HG02763 (cell line): ENCODE measurements around the gene AFMID.
"Not testable (repeated sequence)": the region's sequence is repeated elsewhere in the genome, so short reads cannot be mapped to it uniquely, and the experiment has no call there.

Experiments
- ATAC-seq: cut with Tn5 transposase; IDR thresholded peaks from one replicate; pipeline ENCODE4 v1.9.1; 2021; ENCODE audit warnings: mild to moderate bottlenecking, moderate library complexity; ENCODE audit not compliant: unreplicated experiment

AFMID gene

GRCh38 chr17:78186692-78187595, at the start of gene AFMID, which contains the start of gene TK1:
TSS of gene AFMID (plus strand) at chr17:78187362. CDS start at chr17:78187371, 9 bp downstream.
TSS of gene TK1 (minus strand) at chr17:78187052. CDS start at chr17:78186994, 58 bp downstream.
- peak; percentile 89 for ATAC-seq

DNA sequence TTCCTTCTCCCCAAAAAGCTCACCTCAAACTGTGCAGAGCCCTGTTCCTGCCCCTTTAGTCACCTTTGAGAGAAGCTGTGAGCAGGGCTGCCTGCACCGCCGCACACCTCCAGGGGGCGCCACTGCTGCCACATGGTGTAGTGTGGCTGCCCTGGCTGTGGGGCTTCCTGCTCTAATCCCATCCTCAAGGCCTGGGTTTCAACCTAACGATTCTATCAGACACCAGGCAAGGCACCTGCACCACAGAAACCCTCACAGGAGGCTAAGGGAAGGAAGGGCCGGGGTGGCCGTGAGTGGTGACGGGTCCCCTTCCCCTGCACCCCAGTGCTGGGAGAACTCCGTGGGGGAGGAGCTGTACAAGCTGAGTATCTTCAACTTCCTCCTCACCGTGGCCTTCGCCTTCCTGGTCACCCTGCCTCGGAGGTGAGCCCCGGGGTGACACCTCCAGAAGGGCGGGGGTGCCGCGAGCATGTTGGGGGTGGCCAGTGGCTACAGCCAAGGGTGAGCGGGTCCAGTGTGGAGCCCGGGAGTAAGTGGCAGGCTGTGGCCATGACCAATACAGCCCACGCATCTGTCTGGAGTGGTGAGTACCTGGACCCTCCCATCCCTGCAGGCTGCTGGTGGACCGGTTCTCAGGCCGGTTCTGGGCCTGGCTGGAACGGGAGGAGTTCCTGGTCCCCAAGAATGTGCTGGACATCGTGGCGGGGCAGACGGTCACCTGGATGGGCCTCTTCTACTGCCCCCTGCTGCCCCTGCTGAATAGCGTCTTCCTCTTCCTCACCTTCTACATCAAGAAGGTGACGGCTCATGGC, 49.6 kb upstream of the AFMID start:
- ATAC-seq = no peak

GRCh38 chr17:78138204-78139060, 48.7 kb upstream of the AFMID start:
- ATAC-seq = no peak

- not testable (repeated sequence) for ATAC-seq
These were observed 47.3 kb upstream of the AFMID start for GRCh38 chr17:78139861-78140168.

DNA sequence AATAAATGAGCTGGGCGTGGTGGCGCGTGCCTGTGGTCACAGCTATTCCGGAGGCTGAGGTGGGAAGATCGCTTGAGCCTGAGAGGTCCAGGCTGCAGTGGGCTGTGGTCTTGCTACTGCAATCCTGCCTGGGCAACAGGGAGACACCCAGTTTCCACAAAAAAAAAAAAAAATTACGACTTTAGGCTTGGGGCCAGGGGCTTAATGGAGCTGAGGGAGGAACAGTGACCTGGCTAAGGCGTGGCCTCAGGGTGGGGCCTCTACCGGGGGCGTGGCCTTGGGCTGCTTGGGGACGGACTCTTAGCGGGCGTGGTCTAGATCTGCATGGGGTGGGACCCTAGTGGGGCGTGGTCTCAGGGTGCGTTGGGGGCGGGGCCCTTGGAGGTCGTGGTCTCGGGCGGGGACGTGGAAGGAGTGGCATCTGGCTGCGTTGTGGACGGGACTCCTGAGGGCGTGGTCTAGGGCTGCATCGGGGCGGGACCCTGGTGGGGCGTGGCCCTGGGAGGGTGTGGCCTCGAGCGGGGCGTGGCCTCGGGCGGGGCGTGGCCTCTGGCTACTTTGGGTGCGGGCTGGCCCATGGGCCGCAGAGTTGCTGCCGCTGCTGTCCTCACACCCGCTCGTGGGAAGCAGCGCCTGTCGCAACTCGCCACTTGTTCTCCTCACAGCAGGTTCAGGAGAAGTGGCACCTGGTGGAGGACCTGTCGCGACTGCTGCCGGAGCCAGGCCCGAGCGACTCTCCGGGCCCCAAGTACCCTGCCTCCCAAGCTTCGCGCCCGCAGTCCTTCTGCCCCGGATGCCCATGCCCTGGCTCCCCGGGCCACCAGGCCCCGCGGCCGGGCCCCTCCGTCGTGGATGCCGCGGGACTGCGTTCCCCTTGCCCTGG, 46.8 kb upstream of the AFMID start:
- peak; percentile 71 for ATAC-seq

GRCh38 chr17:78141437-78142118, 45.6 kb upstream of the AFMID start:
- no peak for ATAC-seq

DNA sequence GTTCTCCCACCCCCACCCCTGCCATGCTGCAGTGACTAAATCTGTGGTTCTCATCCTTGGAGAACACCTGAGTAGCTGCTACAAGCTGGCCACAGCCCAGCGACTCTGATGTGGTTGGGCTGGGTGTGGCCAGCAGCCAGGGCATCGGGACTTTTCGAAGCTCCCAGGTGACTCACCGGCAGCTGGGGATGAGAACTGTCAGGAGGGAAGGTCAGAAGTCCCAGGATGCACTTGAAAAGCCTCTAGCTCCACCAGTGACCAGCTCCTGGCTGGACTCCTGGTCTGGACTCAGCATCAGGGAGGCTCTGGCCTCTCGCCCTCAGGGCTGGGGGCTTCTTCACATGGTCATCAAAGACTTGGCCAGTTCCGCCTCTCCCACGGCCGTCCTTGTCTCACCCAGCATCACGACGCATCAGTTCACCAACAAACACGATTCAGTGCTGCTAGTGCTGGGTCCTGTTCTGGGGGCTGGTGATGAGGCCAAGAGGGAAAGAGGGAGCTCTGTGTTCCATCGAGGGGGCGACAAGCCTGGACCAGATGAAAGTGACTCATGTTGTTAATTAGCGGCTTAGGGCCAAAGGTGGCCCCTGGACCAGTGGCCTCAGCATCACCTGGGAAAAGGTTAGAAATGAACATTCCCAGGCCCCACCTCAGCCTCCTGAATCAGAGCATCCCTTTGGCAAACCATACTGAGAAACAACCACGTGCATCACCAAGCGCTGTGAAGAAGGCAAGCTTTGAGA, 44.9 kb upstream of the AFMID start:
- ATAC-seq = no peak

- no peak for ATAC-seq
These were observed 43.7 kb upstream of the AFMID start for GRCh38 chr17:78143214-78144146.

DNA sequence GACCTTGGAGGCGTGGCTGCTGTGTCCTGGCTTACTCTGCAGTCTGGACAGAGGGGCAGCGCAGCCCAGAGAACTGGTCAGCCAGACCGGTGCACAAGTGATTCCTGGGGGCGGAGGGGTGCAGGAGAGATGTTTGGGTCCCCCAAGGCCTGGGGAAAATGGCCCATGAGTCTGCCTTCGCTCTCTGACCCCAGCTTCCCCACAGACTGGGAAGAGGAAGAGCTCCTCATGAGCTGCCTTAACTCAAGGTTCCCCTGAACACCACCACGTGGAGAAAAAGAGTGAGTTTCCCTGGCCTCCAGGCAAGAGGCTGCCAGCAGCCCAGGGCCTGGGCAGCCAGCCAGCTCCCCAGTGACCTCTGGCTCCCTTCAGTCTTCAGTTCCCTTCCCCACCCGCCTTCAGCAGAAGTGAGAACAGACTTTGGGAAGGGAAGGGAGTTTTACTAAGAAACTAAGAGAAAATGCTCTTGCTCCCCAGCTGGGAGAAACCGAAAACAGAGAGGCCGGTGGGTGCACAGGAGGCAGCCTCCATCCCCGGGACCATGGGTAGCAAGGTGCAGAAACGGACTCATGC, 42.9 kb upstream of the AFMID start:
- ATAC-seq = no peak

- no peak for ATAC-seq
These were observed 42.2 kb upstream of the AFMID start for GRCh38 chr17:78144736-78145641.

GRCh38 chr17:78146471-78146869, 40.7 kb upstream of the AFMID start:
- ATAC-seq = no peak

- no peak for ATAC-seq
These were observed 40.3 kb upstream of the AFMID start for GRCh38 chr17:78146881-78147280.

GRCh38 chr17:78147315-78147998, 39.7 kb upstream of the AFMID start:
- peak; percentile 46 for ATAC-seq

GRCh38 chr17:78148286-78149016, 38.7 kb upstream of the AFMID start:
- ATAC-seq = no peak

DNA sequence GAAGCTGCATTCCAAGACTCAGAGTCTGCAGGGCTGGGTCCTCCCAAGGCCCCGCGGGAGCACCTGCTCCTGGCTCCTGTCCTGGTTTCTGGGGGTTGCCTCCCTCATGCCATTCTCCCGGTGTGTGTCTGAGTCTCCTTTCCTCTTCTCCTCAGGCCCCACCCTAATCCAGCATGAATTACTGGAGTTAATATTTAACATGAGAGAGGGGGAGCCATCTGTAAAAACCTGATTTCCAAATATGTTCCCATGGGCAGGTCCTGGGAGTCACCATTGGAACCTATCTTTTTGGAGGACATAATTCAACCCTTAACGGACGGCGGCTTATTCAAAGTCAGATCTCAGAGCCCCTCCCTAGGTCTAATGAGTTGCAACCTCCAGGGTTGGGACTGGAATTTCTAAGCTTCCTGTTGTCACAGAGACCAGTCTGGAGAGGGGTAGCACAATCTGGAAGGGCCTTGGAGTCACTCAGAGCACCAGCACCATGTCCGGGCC, 35.6 kb upstream of the AFMID start:
- no peak for ATAC-seq
